Hepatocyte (in vitro differentiated cells): ENCODE measurements around the gene TMEM176A. TPM values are rescaled to one million over a fixed set of nuclear protein-coding genes. Genes with fewer than 3 reads are reported as not detected.
A peak's percentile ranks its signal among the peaks of the same experiment; 100 is the strongest.

ENCODE experiments used
- DNase-seq: peaks from one replicate; pipeline ENCODE4 v3.0.0-alpha.2; 2016; ENCODE audit warnings: low spot score
- H2AFZ ChIP-seq: fragments of 200-600 bp; sonication (generic); 2 replicates; pipeline ENCODE4 v1.6.0; 2016; ENCODE audit warnings: antibody characterized with exemption, mild to moderate bottlenecking
- H3K27ac ChIP-seq: fragments of 200-600 bp; sonication (generic); 2 replicates; pipeline ENCODE4 v1.5.1; 2016; ENCODE audit warnings: mild to moderate bottlenecking
- H3K27me3 ChIP-seq: fragments of 200-600 bp; sonication (generic); 2 replicates; pipeline ENCODE4 v1.6.1; 2016
- H3K36me3 ChIP-seq: fragments of 200-600 bp; sonication (generic); replicated peaks from 2 replicates; pipeline ENCODE4 v1.5.1; 2016; ENCODE audit warnings: low read depth; ENCODE audit not compliant: insufficient read depth
- H3K4me1 ChIP-seq: fragments of 200-600 bp; sonication (generic); 2 replicates; pipeline ENCODE4 v1.5.1; 2016; ENCODE audit warnings: mild to moderate bottlenecking, moderate library complexity; ENCODE audit not compliant: insufficient read depth
- H3K4me2 ChIP-seq: fragments of 200-600 bp; sonication (generic); 2 replicates; pipeline ENCODE4 v1.6.0; 2016
- H3K4me3 ChIP-seq: fragments of 200-600 bp; sonication (generic); 2 replicates; pipeline ENCODE4 v1.5.1; 2016; ENCODE audit warnings: mild to moderate bottlenecking
- H3K79me2 ChIP-seq: fragments of 200-600 bp; sonication (generic); 2 replicates; pipeline ENCODE4 v1.6.0; 2017; ENCODE audit warnings: mild to moderate bottlenecking
- H3K9me2 ChIP-seq: fragments of 200-600 bp; sonication (generic); replicated peaks from 2 replicates; pipeline ENCODE4 v1.6.0; 2017; ENCODE audit warnings: mild to moderate bottlenecking; ENCODE audit not compliant: insufficient read depth
- H3K9me3 ChIP-seq: fragments of 200-600 bp; sonication (generic); 2 replicates; pipeline ENCODE4 v1.5.1; 2016; ENCODE audit warnings: low read depth, mild to moderate bottlenecking
- H4K20me1 ChIP-seq: fragments of 200-600 bp; sonication (generic); 2 replicates; pipeline ENCODE4 v1.6.0; 2016; ENCODE audit warnings: mild to moderate bottlenecking; ENCODE audit not compliant: insufficient read depth, poor library complexity, severe bottlenecking
- CTCF ChIP-seq: fragments of 200-600 bp; sonication (generic); IDR thresholded peaks from 2 replicates; pipeline ENCODE4 v1.5.1; 2016; ENCODE audit warnings: antibody characterized with exemption, mild to moderate bottlenecking; ENCODE audit not compliant: poor library complexity
- EZH2 ChIP-seq: fragments of 200-600 bp; sonication (generic); IDR thresholded peaks from 2 replicates; pipeline ENCODE4 v1.6.1; 2016; ENCODE audit warnings: antibody characterized with exemption, mild to moderate bottlenecking, borderline replicate concordance
- EZH2phosphoT487 ChIP-seq: fragments of 200-600 bp; sonication (generic); IDR thresholded peaks from one replicate; pipeline ENCODE4 v1.6.1; 2018; ENCODE audit warnings: antibody characterized with exemption, mild to moderate bottlenecking, low read depth, moderate library complexity; ENCODE audit not compliant: unreplicated experiment, severe bottlenecking
- WGBS: methylation state at CpG from one replicate; pipeline ENCODE4 v1.1.6; 2016; ENCODE audit warnings: low lambda C conversion rate; ENCODE audit errors: missing lambda C conversion rate; 5-methylcytosine and 5-hydroxymethylcytosine counted together
- polyA plus RNA-seq: library from polyadenylated mRNA; unstranded; fragments of >200 nt; fragmentation: Nextera tagmentation; extraction: Ambion mirVana; gene quantifications from 2 replicates; pipeline ENCODE4 v1.2.1, GENCODE V29; 2016
- total RNA-seq: library from RNA; depleted of rRNA; stranded (reverse); fragments of >200 nt; gene quantifications from 2 replicates; pipeline ENCODE4 v1.2.3, GENCODE V29; 2014

The TMEM176A gene
- total and polyA plus RNA-seq, 2 experiments from 2014 or later: 202 to 343 TPM

GRCh38 chr7:150801946-150802771, 1.6 kb downstream of the TMEM176A start:
- no peaks in the 10 kb centered on the region for H3K9me3 ChIP-seq
- H2AFZ ChIP-seq: no peak overlapping the region
- no peaks in the 10 kb centered on the region for H4K20me1 ChIP-seq
- H3K4me3 ChIP-seq: no peak overlapping the region
- H3K36me3 ChIP-seq: no peaks in the 10 kb centered on the region
- 87% methylated on average over 12 of the region's 12 CpGs for WGBS
- H3K27me3 ChIP-seq: peaks cover 32% of the 10 kb centered on the region
- no peak for TF ChIP-seq EZH2
- no peak for TF ChIP-seq EZH2phosphoT487
- no peak for TF ChIP-seq CTCF
- peak overlapping the region; percentile 94 for H3K4me2 ChIP-seq
- H3K27ac ChIP-seq: no peak overlapping the region
- no peaks in the 10 kb centered on the region for H3K4me1 ChIP-seq
- peaks cover 11% of the 10 kb centered on the region for H3K79me2 ChIP-seq
- DNase-seq: no peak
- H3K9me2 ChIP-seq: no peaks in the 10 kb centered on the region

GRCh38 chr7:150803161-150803860, 2.7 kb downstream of the TMEM176A start:
- Histone ChIP-seq H3K36me3 (no peaks in the 10 kb centered on the region), H3K4me3 (no peak overlapping the region), H3K9me2 (no peaks in the 10 kb centered on the region), H3K79me2 (peaks cover 11% of the 10 kb centered on the region), H3K27ac (no peak overlapping the region), H4K20me1 (no peaks in the 10 kb centered on the region), H3K4me2 (no peak overlapping the region), H2AFZ (no peak overlapping the region), H3K27me3 (peaks cover 30% of the 10 kb centered on the region), H3K9me3 (no peaks in the 10 kb centered on the region), H3K4me1 (no peaks in the 10 kb centered on the region)
- DNase-seq: no peak
- TF ChIP-seq EZH2phosphoT487: no peak
- no peak for TF ChIP-seq EZH2
- no peak for TF ChIP-seq CTCF
- whole genome bisulfite sequencing: 79% methylated on average over 10 of the region's 10 CpGs

- no peak for TF ChIP-seq CTCF
- no peak for TF ChIP-seq EZH2
- no peak for TF ChIP-seq EZH2phosphoT487
- H3K4me3 ChIP-seq: no peak overlapping the region
- H3K79me2 ChIP-seq: peaks cover 3% of the 10 kb centered on the region
- H3K27me3 ChIP-seq: peaks cover 18% of the 10 kb centered on the region
- no peaks in the 10 kb centered on the region for H3K9me3 ChIP-seq
- no peaks in the 10 kb centered on the region for H3K9me2 ChIP-seq
- peaks cover 5% of the 10 kb centered on the region for H3K4me1 ChIP-seq
- no peak for DNase-seq
- 95% methylated on average over 5 of the region's 5 CpGs for WGBS
- H3K36me3 ChIP-seq: no peaks in the 10 kb centered on the region
- H2AFZ ChIP-seq: no peak overlapping the region
- H3K4me2 ChIP-seq: no peak overlapping the region
- H4K20me1 ChIP-seq: no peaks in the 10 kb centered on the region
- H3K27ac ChIP-seq: no peak overlapping the region
Measured at GRCh38 chr7:150804802-150805201, 4.2 kb downstream of the TMEM176A start.
